ENCODE results near the gene AMELY. TPM values are rescaled to one million over a fixed set of nuclear protein-coding genes. Genes with fewer than 3 reads are reported as not detected.

AMELY gene
- total RNA-seq, 1 experiment from 2014 or later = not detected

DNA sequence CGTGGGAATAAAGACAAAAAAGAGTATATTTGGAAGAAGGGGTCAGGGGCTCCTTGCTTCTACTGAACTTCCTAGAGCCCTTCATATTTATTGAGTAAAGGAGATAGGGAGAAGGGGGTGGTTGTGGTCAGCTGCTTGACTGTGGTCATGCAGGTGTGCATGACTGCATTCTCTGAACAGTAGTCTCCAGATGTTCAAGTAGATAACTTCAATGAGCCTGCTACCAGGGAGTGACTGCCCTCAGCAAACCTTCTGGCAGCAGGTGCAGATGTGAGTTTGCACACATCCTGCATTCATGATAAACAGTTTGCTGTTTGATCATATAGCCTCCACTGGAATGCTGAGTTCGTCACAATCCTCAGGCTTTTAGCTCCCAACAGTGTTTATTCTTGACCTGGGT lies 9.5 kb upstream of the AMELY start:
- Histone ChIP-seq H4K5ac (ENCODE audit: insufficient read length, low read depth, low read length) (no peak overlapping the region), H2BK120ac (ENCODE audit: low read depth, low read length, poor library complexity, severe bottlenecking) (no peak overlapping the region), H3K18ac (ENCODE audit: insufficient read length, low read depth, low read length) (no peak overlapping the region), H3K56ac (ENCODE audit: insufficient read length, low read depth, low read length) (no peak overlapping the region), H4K8ac (replicated peaks; ENCODE audit: insufficient read length, low read depth, low read length) (no peak overlapping the region), H2BK12ac (ENCODE audit: insufficient read length, low read depth, low read length) (no peak overlapping the region), H3K23me2 (ENCODE audit: insufficient read length, low read depth, low read length, poor library complexity, severe bottlenecking) (no peaks in the 10 kb centered on the region), H3K27me3 (ENCODE audit: insufficient read depth, low read length) (no peaks in the 10 kb centered on the region), H3T11ph (ENCODE audit: low read length) (no peak overlapping the region), H3K23ac (ENCODE audit: insufficient read length, low read depth, low read length) (no peak overlapping the region), H3K4ac (ENCODE audit: low read depth, low read length) (no peak overlapping the region), H3K79me2 (ENCODE audit: insufficient read depth, low read length) (no peaks in the 10 kb centered on the region), H4K20me1 (ENCODE audit: control insufficient read depth, insufficient read depth, insufficient read length) (no peaks in the 10 kb centered on the region), H2BK15ac (ENCODE audit: low read depth, low read length) (no peak overlapping the region), H3K14ac (ENCODE audit: insufficient read depth, low read length) (no peak overlapping the region), H2BK5ac (ENCODE audit: insufficient read length, low read length) (no peak overlapping the region), H3K4me2 (ENCODE audit: insufficient read depth, insufficient read length, low read length) (no peak overlapping the region), H2BK20ac (ENCODE audit: low read depth, low read length, poor library complexity, severe bottlenecking) (no peak overlapping the region), H3K9me3 (ENCODE audit: control insufficient read depth, low read depth, low read length) (no peaks in the 10 kb centered on the region), H2AFZ (ENCODE audit: low read length) (no peak overlapping the region), H2AK5ac (ENCODE audit: insufficient read length, low read length) (no peak overlapping the region), H3K79me1 (ENCODE audit: insufficient read depth, low read depth, low read length, poor library complexity, severe bottlenecking) (no peaks in the 10 kb centered on the region), H3K9ac (ENCODE audit: extremely low read depth, insufficient read length, low read length) (no peak overlapping the region), H3K27ac (ENCODE audit: insufficient read length, low read depth, low read length) (no peak overlapping the region), H4K91ac (ENCODE audit: insufficient read length, low read depth, low read length) (no peak overlapping the region), H3K4me1 (ENCODE audit: insufficient read depth, low read length) (no peaks in the 10 kb centered on the region)
- no CpG with 5 or more reads among the region's 2 CpGs for WGBS (ENCODE audit: extremely low coverage, insufficient read length, low lambda C conversion rate)
- Mint-ChIP-seq H3K27ac (no peak overlapping the region), H3K36me3 (ENCODE audit: insufficient read depth in 1 of 3, low read depth in 3 of 3) (no peaks in the 10 kb centered on the region), H3K4me1 (no peaks in the 10 kb centered on the region), H3K9me3 (no peaks in the 10 kb centered on the region), H3K4me3 (no peak overlapping the region), H3K27me3 (ENCODE audit: low read depth) (no peaks in the 10 kb centered on the region)
- TF ChIP-seq, protein P1, sequence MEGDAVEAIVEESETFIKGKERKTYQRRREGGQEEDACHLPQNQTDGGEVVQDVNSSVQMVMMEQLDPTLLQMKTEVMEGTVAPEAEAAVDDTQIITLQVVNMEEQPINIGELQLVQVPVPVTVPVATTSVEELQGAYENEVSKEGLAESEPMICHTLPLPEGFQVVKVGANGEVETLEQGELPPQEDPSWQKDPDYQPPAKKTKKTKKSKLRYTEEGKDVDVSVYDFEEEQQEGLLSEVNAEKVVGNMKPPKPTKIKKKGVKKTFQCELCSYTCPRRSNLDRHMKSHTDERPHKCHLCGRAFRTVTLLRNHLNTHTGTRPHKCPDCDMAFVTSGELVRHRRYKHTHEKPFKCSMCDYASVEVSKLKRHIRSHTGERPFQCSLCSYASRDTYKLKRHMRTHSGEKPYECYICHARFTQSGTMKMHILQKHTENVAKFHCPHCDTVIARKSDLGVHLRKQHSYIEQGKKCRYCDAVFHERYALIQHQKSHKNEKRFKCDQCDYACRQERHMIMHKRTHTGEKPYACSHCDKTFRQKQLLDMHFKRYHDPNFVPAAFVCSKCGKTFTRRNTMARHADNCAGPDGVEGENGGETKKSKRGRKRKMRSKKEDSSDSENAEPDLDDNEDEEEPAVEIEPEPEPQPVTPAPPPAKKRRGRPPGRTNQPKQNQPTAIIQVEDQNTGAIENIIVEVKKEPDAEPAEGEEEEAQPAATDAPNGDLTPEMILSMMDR (conservative IDR thresholded peaks at IDR 0.05) = no peak
- DNase-seq = no peak

Measured in H9 (cell line).